GM12878 (cell line): Measurements from ENCODE around the gene CD8B. TPM values are rescaled to one million over a fixed set of nuclear protein-coding genes. Genes with fewer than 3 reads are reported as not detected.

Experiments
- ATAC-seq: fragments of 200-7000 bp; cut with Tn5 transposase; 3 replicates; pipeline ENCODE4 v1.9.1; 2020; ENCODE audit warnings: mild to moderate bottlenecking, moderate library complexity
- BruUV-seq: library from RNA; stranded (reverse); fragments of 400-500 nt; replicated peaks from 2 replicates; lab custom pipeline; 2021; lab: Mats Ljungman, UMichigan
- CTCF ChIA-PET: fragments of 300-600 bp; sonication (Branson Sonifier 250); formaldehyde crosslinking; extraction: SDS; loops from one replicate; lab custom pipeline; 2021; ENCODE audit warnings: inconsistent platforms; lab: Yijun Ruan, JAX
- POLR2A ChIA-PET: fragments of 350-600 bp; formaldehyde crosslinking; extraction: SDS; loops from one replicate; lab custom pipeline; 2021; ENCODE audit warnings: inconsistent platforms; lab: Charles Lee
- RAD21 ChIA-PET: fragments of 300-600 bp; sonication (Branson Sonifier 250); formaldehyde crosslinking; loops from one replicate; lab custom pipeline; 2023; ENCODE audit warnings: antibody characterized with exemption; ENCODE audit not compliant: unreplicated experiment; lab: Charles Lee
- SMC1A ChIA-PET: fragments of 300-600 bp; sonication (Branson Sonifier 250); formaldehyde crosslinking; loops from one replicate; lab custom pipeline; 2023; ENCODE audit not compliant: unreplicated experiment, uncharacterized antibody; lab: Charles Lee
- DNase-seq: peaks from one replicate; pipeline ENCODE4 v3.0.0-alpha.2; 2011; ENCODE audit warnings: low read depth, low spot score
- FAIRE-seq: peaks from 3 replicates; lab custom pipeline; 2011; peaks lifted over from hg19 to GRCh38; lab: Jason Lieb, UNC
- H2AFZ ChIP-seq: 2 replicates; pipeline ENCODE4 v1.6.0; 2011; ENCODE audit warnings: low read depth, low read length, control low read depth; ENCODE audit not compliant: control insufficient read depth
- H3K27ac ChIP-seq: 2 replicates; pipeline ENCODE4 v1.5.1; 2011; ENCODE audit warnings: control low read depth; ENCODE audit not compliant: control insufficient read depth, insufficient read depth
- H3K27me3 ChIP-seq, 2 experiments: replicated peaks in 1 of 2; 2 replicates each; pipeline versions ENCODE4 v1.6.0 to v1.6.1; 2011; ENCODE audit warnings: low read length in 1 of 2; ENCODE audit not compliant: control insufficient read depth in 2 of 2, insufficient read depth in 2 of 2
- H3K36me3 ChIP-seq, 2 experiments: 2 replicates each; pipeline ENCODE4 v1.5.1; 2011; ENCODE audit warnings: low read length in 1 of 2; ENCODE audit not compliant: control insufficient read depth in 2 of 2, insufficient read depth in 2 of 2
- H3K4me1 ChIP-seq: 2 replicates; pipeline ENCODE4 v1.6.1; 2011; ENCODE audit warnings: mild to moderate bottlenecking, low read length, moderate library complexity, mixed read lengths; ENCODE audit not compliant: control insufficient read depth, insufficient read depth
- H3K4me2 ChIP-seq: 2 replicates; pipeline ENCODE4 v1.6.0; 2011; ENCODE audit warnings: control low read depth; ENCODE audit not compliant: control insufficient read depth, insufficient read depth
- H3K4me3 ChIP-seq: fragments of 200-600 bp; sonication (generic); 2 replicates; pipeline ENCODE4 v1.5.1; 2016
- H3K79me2 ChIP-seq: 2 replicates; pipeline ENCODE4 v1.6.0; 2011; ENCODE audit warnings: low read length; ENCODE audit not compliant: control insufficient read depth, insufficient read depth
- H3K9ac ChIP-seq: 2 replicates; pipeline ENCODE4 v1.8.0; 2011; ENCODE audit warnings: low read length, control low read depth, mixed read lengths; ENCODE audit not compliant: control insufficient read depth, insufficient read depth
- H3K9me3 ChIP-seq: replicated peaks from 3 replicates; pipeline ENCODE4 v1.5.1; 2011; ENCODE audit warnings: mild to moderate bottlenecking, low read length; ENCODE audit not compliant: control insufficient read depth, insufficient read depth
- H4K20me1 ChIP-seq: 2 replicates; pipeline ENCODE4 v1.6.0; 2011; ENCODE audit not compliant: control insufficient read depth, insufficient read depth
- FOS ChIP-seq: IDR thresholded peaks from 3 replicates; pipeline ENCODE4 v1.6.1; 2011; ENCODE audit warnings: borderline replicate concordance; ENCODE audit not compliant: insufficient read length; ENCODE audit errors: extremely low read depth
- FOXK2 ChIP-seq: fragments of 450-650 bp; IDR thresholded peaks from 2 replicates; pipeline ENCODE4 v1.6.1; 2017; ENCODE audit warnings: mild to moderate bottlenecking, moderate library complexity
- HCFC1 ChIP-seq: fragments of 150-350 bp; IDR thresholded peaks from 2 replicates; pipeline ENCODE4 v1.6.1; 2014; ENCODE audit warnings: low read length
- LARP7 ChIP-seq: fragments of 450-650 bp; IDR thresholded peaks from 2 replicates; pipeline ENCODE4 v1.6.1; 2017; ENCODE audit warnings: mild to moderate bottlenecking
- NR2C1 ChIP-seq: fragments of 450-650 bp; IDR thresholded peaks from 2 replicates; pipeline ENCODE4 v1.6.1; 2017; ENCODE audit warnings: antibody characterized with exemption, mild to moderate bottlenecking, moderate library complexity
- POLR2A ChIP-seq: IDR thresholded peaks from 2 replicates; pipeline ENCODE4 v1.6.1; 2011; ENCODE audit warnings: low read depth, mild to moderate bottlenecking, low read length
- POLR2AphosphoS5 ChIP-seq: IDR thresholded peaks from 2 replicates; pipeline ENCODE4 v1.6.1; 2011; ENCODE audit warnings: mild to moderate bottlenecking, low read length, inconsistent platforms
- RCOR1 ChIP-seq: conservative IDR thresholded peaks from 2 replicates; pipeline ENCODE4 v1.6.1; 2012; ENCODE audit warnings: low read depth, low read length, improper control_type of control experiment
- RUNX3 ChIP-seq: IDR thresholded peaks from 2 replicates; pipeline ENCODE4 v1.6.1; 2012; ENCODE audit warnings: low read length, inconsistent platforms
- SIN3A ChIP-seq: IDR thresholded peaks from 2 replicates; pipeline ENCODE4 v1.6.1; 2012; ENCODE audit warnings: low read depth, low read length, improper control_type of control experiment
- TBL1XR1 ChIP-seq: IDR thresholded peaks from 2 replicates; pipeline ENCODE4 v1.6.1; 2012; ENCODE audit warnings: low read depth, low read length, improper control_type of control experiment
- TCF12 ChIP-seq: IDR thresholded peaks from 2 replicates; pipeline ENCODE4 v1.6.1; 2011; ENCODE audit warnings: low read depth, mild to moderate bottlenecking, low read length
- ZBED1 ChIP-seq: IDR thresholded peaks from 2 replicates; pipeline ENCODE4 v1.6.1; 2016; ENCODE audit warnings: borderline replicate concordance
- ZNF24 ChIP-seq: fragments of 450-650 bp; IDR thresholded peaks from 2 replicates; pipeline ENCODE4 v1.6.1; 2017; ENCODE audit warnings: antibody characterized with exemption, mild to moderate bottlenecking
- ZNF592 ChIP-seq: fragments of 450-650 bp; IDR thresholded peaks from 2 replicates; pipeline ENCODE4 v1.6.1; 2017; ENCODE audit warnings: mild to moderate bottlenecking, moderate library complexity
- WGBS: methylation state at CpG from one replicate; pipeline ENCODE4 v1.1.6; 2016; ENCODE audit warnings: low lambda C conversion rate; ENCODE audit not compliant: insufficient replicate concordance, insufficient coverage; ENCODE audit errors: missing lambda C conversion rate; 5-methylcytosine and 5-hydroxymethylcytosine counted together
- in situ Hi-C: fragments of 300-500 bp; cut with MboI; formaldehyde crosslinking; loops from 9 replicates; pipeline ENCODE4 v1.14.3; 2018; ENCODE audit warnings: mixed read lengths
- intact Hi-C: fragments of 100-400 bp; cut with micrococcal nuclease; formaldehyde crosslinking; loops from one replicate; pipeline ENCODE4 v1.14.2; 2022; ENCODE audit not compliant: unreplicated experiment
- polyA plus RNA-seq, 11 experiments: library from polyadenylated mRNA; depleted of rRNA in 4 of 11; unstranded in 6 of 11; stranded (reverse) in 5 of 11; fragments of >200 nt; fragmentation: Nextera tagmentation in 4 of 11; fragmentation: Illumina TruSeq in 1 of 11; extraction: Ambion mirVana in 4 of 11; extraction: Trizol in 1 of 11; gene quantifications; 1 replicate in 1 of 11; 2 replicates in 10 of 11; pipeline versions ENCODE4 v1.2.1 to v1.2.3, GENCODE V29; 2011 to 2016; ENCODE audit warnings: inconsistent platforms in 2 of 11, missing spikeins in 2 of 11, low read depth in 1 of 11
- total RNA-seq, 4 experiments: library from RNA; depleted of rRNA in 3 of 4; stranded (reverse); fragments of >200 nt in 3 of 4; fragmentation: Illumina TruSeq in 1 of 4; extraction: Trizol in 1 of 4; gene quantifications; 2 replicates each; pipeline versions ENCODE4 v1.2.1 to v1.2.3, GENCODE V29; 2013 to 2021
- TF ChIP-seq, protein P1 (sequence below): fragments of 450-650 bp; IDR thresholded peaks from 2 replicates; pipeline ENCODE4 v1.6.1; 2016; ENCODE audit warnings: mild to moderate bottlenecking
- TF ChIP-seq, protein P2 (sequence below): fragments of 450-650 bp; formaldehyde crosslinking; IDR thresholded peaks from 2 replicates; pipeline ENCODE4 v1.4.0; 2020; ENCODE audit warnings: mild to moderate bottlenecking, moderate library complexity

Gene CD8B
- total and polyA plus RNA-seq, 10 of the 15 experiments (the other 5 are each of a cell fraction or from before 2014, with no cell fraction given) = 0.21 TPM; not detected in 9

DNA sequence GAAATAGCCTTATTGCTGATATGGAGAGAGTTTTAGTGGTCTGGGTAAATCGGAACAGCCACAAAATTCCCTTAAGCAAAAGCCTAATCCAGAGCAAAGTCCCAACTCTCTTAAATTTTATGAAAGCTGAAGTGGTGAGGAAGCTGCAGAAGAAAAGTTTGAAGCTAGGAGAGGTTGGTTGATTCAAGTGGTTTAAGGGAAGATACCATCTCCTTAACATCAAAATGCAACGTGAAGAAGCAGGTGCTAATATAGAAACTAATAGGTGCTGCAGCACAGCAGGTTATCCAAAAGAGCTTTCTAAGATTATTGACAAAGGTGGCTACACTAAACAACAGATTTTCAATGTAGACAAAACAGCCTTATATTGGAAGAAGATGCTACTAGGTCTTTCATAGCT, 42.7 kb downstream of the CD8B start:
- ATAC-seq = no peak
- SMC1A ChIA-PET = no interaction called here
- Histone ChIP-seq H3K27ac (no peak overlapping the region), H3K9ac (no peak overlapping the region), H3K9me3 (no peaks in the 10 kb centered on the region; the same call in 2 of the 3 replicates), H2AFZ (no peak overlapping the region), H3K36me3 (no peaks in the 10 kb centered on the region), H4K20me1 (no peaks in the 10 kb centered on the region), H3K4me3 (no peak overlapping the region), H3K4me1 (no peaks in the 10 kb centered on the region), H3K27me3 (peaks cover 0 to 2% of the 10 kb centered on the region in 2 experiments; a peak in 2 of 4 replicates), H3K4me2 (no peak overlapping the region), H3K79me2 (no peaks in the 10 kb centered on the region)
- RAD21 ChIA-PET = interaction anchor here (0.6 kb wide), 1 partner anchor 69 kb away, joined by 3 read pairs; no protein-coding TSS in a partner anchor
- TF ChIP-seq HCFC1 = no peak
- TF ChIP-seq POLR2A = no peak
- TF ChIP-seq, protein P1, sequence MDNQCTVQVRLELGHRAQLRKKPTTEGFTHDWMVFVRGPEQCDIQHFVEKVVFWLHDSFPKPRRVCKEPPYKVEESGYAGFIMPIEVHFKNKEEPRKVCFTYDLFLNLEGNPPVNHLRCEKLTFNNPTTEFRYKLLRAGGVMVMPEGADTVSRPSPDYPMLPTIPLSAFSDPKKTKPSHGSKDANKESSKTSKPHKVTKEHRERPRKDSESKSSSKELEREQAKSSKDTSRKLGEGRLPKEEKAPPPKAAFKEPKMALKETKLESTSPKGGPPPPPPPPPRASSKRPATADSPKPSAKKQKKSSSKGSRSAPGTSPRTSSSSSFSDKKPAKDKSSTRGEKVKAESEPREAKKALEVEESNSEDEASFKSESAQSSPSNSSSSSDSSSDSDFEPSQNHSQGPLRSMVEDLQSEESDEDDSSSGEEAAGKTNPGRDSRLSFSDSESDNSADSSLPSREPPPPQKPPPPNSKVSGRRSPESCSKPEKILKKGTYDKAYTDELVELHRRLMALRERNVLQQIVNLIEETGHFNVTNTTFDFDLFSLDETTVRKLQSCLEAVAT = no peak
- no peak for TF ChIP-seq FOXK2
- TF ChIP-seq TBL1XR1 = no peak
- no peak for TF ChIP-seq RCOR1
- no peak for TF ChIP-seq ZNF592
- TF ChIP-seq RUNX3 = no peak
- no peak for TF ChIP-seq TCF12
- no peak for TF ChIP-seq POLR2AphosphoS5
- TF ChIP-seq ZNF24 = no peak
- TF ChIP-seq, protein P2, sequence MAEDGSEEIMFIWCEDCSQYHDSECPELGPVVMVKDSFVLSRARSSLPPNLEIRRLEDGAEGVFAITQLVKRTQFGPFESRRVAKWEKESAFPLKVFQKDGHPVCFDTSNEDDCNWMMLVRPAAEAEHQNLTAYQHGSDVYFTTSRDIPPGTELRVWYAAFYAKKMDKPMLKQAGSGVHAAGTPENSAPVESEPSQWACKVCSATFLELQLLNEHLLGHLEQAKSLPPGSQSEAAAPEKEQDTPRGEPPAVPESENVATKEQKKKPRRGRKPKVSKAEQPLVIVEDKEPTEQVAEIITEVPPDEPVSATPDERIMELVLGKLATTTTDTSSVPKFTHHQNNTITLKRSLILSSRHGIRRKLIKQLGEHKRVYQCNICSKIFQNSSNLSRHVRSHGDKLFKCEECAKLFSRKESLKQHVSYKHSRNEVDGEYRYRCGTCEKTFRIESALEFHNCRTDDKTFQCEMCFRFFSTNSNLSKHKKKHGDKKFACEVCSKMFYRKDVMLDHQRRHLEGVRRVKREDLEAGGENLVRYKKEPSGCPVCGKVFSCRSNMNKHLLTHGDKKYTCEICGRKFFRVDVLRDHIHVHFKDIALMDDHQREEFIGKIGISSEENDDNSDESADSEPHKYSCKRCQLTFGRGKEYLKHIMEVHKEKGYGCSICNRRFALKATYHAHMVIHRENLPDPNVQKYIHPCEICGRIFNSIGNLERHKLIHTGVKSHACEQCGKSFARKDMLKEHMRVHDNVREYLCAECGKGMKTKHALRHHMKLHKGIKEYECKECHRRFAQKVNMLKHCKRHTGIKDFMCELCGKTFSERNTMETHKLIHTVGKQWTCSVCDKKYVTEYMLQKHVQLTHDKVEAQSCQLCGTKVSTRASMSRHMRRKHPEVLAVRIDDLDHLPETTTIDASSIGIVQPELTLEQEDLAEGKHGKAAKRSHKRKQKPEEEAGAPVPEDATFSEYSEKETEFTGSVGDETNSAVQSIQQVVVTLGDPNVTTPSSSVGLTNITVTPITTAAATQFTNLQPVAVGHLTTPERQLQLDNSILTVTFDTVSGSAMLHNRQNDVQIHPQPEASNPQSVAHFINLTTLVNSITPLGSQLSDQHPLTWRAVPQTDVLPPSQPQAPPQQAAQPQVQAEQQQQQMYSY = no peak
- TF ChIP-seq FOS = no peak
- TF ChIP-seq LARP7 = no peak
- TF ChIP-seq SIN3A = no peak
- TF ChIP-seq ZBED1 = no peak
- no peak for TF ChIP-seq NR2C1
- no peak for FAIRE-seq
- POLR2A ChIA-PET = no interaction called here
- in situ Hi-C loops = loop anchor here (25.0 kb wide), 1 partner anchor 393 kb away; no protein-coding TSS in a partner anchor
- intact Hi-C loops = no loop called here
- CTCF ChIA-PET = no interaction called here
- BruUV-seq = no TSS peak
- DNase-seq = no peak
- WGBS = 6% methylated on average over 2 of the region's 2 CpGs
